ENCODE data around the gene OR8D1.
"Not testable (repeated sequence)": the region's sequence is repeated elsewhere in the genome, so short reads cannot be mapped to it uniquely, and the experiment has no call there.

The OR8D1 gene

GRCh38 chr11:124278261-124278660 lies 35.5 kb downstream of the OR8D1 start:
- no peak for DNase-seq

GRCh38 chr11:124277804-124278203 lies 35.9 kb downstream of the OR8D1 start:
- DNase-seq: no peak

GRCh38 chr11:124277207-124277606 lies 36.5 kb downstream of the OR8D1 start:
- no peak for DNase-seq

GRCh38 chr11:124276081-124276480 lies 37.7 kb downstream of the OR8D1 start:
- DNase-seq: no peak

GRCh38 chr11:124274000-124274399 lies 39.7 kb downstream of the OR8D1 start:
- no peak for DNase-seq

GRCh38 chr11:124270886-124271285 lies 42.9 kb downstream of the OR8D1 start:
- DNase-seq: not testable (repeated sequence)

- DNase-seq: not testable (repeated sequence)
Measured at GRCh38 chr11:124265041-124265440, 48.7 kb downstream of the OR8D1 start.

GRCh38 chr11:124256076-124256475 lies 57.7 kb downstream of the OR8D1 start, which contains the start of gene OR8G5:
Gene OR8G5 (plus strand): TSS chr11:124256376. CDS start chr11:124264932, 8,556 bp downstream.
- DNase-seq: no peak

Data from activated CD4-positive, CD25-positive, alpha-beta regulatory T cell treated with anti-CD3 and anti-CD28 coated beads, Interleukin-2, amount 50 U/mL, for 72 hours (primary cell).